ENCODE data around the gene TFDP2.

The TFDP2 gene

GRCh38 chr3:142022381-142022780, 127.0 kb downstream of the TFDP2 start:
- H3K4me3 ChIP-seq (ENCODE audit: low read depth, low read length): no peak overlapping the region
- peak; percentile 63 for DNase-seq (ENCODE audit: low read depth)
- TF ChIP-seq CTCF (conservative IDR thresholded peaks at IDR 0.05; ENCODE audit: low read depth, low read length): no peak

- no peak for DNase-seq (ENCODE audit: low read depth)
- no peak overlapping the region for H3K4me3 ChIP-seq (ENCODE audit: low read depth, low read length)
- TF ChIP-seq CTCF (conservative IDR thresholded peaks at IDR 0.05; ENCODE audit: low read depth, low read length): no peak
These were observed 128.2 kb downstream of the TFDP2 start for GRCh38 chr3:142021127-142021526.

GRCh38 chr3:142019794-142020320, 129.5 kb downstream of the TFDP2 start:
- H3K4me3 ChIP-seq (ENCODE audit: low read depth, low read length): no peak overlapping the region
- DNase-seq (ENCODE audit: low read depth): peak; percentile 33
- TF ChIP-seq CTCF (conservative IDR thresholded peaks at IDR 0.05; ENCODE audit: low read depth, low read length): no peak

- TF ChIP-seq CTCF (conservative IDR thresholded peaks at IDR 0.05; ENCODE audit: low read depth, low read length): no peak
These were observed 135.4 kb downstream of the TFDP2 start for GRCh38 chr3:142013993-142014392.

GRCh38 chr3:142013326-142013980, 135.9 kb downstream of the TFDP2 start:
- no peak for TF ChIP-seq CTCF (conservative IDR thresholded peaks at IDR 0.05; ENCODE audit: low read depth, low read length)
- no peak for DNase-seq (ENCODE audit: low read depth)

More at GRCh38 chr3:142013993-142014392, 135.4 kb downstream of the TFDP2 start:
- no peak for DNase-seq (ENCODE audit: low read depth)
- H3K4me3 ChIP-seq (ENCODE audit: low read depth, low read length): no peak overlapping the region

GRCh38 chr3:142009029-142009428, 140.3 kb downstream of the TFDP2 start:
- no peak for DNase-seq (ENCODE audit: low read depth)
- no peak overlapping the region for H3K4me3 ChIP-seq (ENCODE audit: low read depth, low read length)
- TF ChIP-seq CTCF (conservative IDR thresholded peaks at IDR 0.05; ENCODE audit: low read depth, low read length): no peak

More at GRCh38 chr3:142013326-142013980, 135.9 kb downstream of the TFDP2 start:
- no peak overlapping the region for H3K4me3 ChIP-seq (ENCODE audit: low read depth, low read length)
